Activated CD8-positive, alpha-beta memory T cell treated with anti-CD3 and anti-CD28 coated beads, Interleukin-2, amount 50 U/mL, for 24 hours (primary cell): ENCODE results near the gene LITAFD.
"Not testable (repeated sequence)": the region's sequence is repeated elsewhere in the genome, so short reads cannot be mapped to it uniquely, and the experiment has no call there.

ENCODE experiments used
- DNase-seq: peaks from one replicate; pipeline ENCODE4 v3.0.0-alpha.2; 2020; ENCODE audit errors: extremely low read depth

LITAFD gene

GRCh38 chr16:8872967-8873865 is 8.9 kb upstream of the LITAFD start:
- no peak for DNase-seq

- not testable (repeated sequence) for DNase-seq
These were observed 8.3 kb upstream of the LITAFD start for GRCh38 chr16:8873866-8874195.

GRCh38 chr16:8874388-8874787 is 7.8 kb upstream of the LITAFD start:
- DNase-seq = no peak

- not testable (repeated sequence) for DNase-seq
These were observed 6.8 kb upstream of the LITAFD start for GRCh38 chr16:8875317-8875716.

- no peak for DNase-seq
These were observed 4.1 kb upstream of the LITAFD start for GRCh38 chr16:8877894-8878522.

- DNase-seq = no peak
These were observed 3.6 kb upstream of the LITAFD start for GRCh38 chr16:8878523-8878911.

GRCh38 chr16:8880839-8881510 is 1.2 kb upstream of the LITAFD start:
- DNase-seq = no peak

- DNase-seq = no peak
These were observed 700 bp downstream of the LITAFD start for GRCh38 chr16:8882725-8883377.

- DNase-seq = no peak
These were observed 3.8 kb downstream of the LITAFD start for GRCh38 chr16:8885674-8886592.

GRCh38 chr16:8886593-8887430 is 4.7 kb downstream of the LITAFD start:
- DNase-seq = no peak

GRCh38 chr16:8887431-8887765 is 5.2 kb downstream of the LITAFD start:
- DNase-seq = no peak

- DNase-seq = no peak
These were observed 5.9 kb downstream of the LITAFD start for GRCh38 chr16:8887952-8888560.

- DNase-seq = no peak
These were observed 7.1 kb downstream of the LITAFD start for GRCh38 chr16:8888951-8889892.

GRCh38 chr16:8889893-8890548 is 7.9 kb downstream of the LITAFD start:
- DNase-seq = no peak

- no peak for DNase-seq
These were observed 8.4 kb downstream of the LITAFD start for GRCh38 chr16:8890549-8890921.

GRCh38 chr16:8892101-8892575 is 10.0 kb downstream of the LITAFD start:
- DNase-seq = no peak

- DNase-seq = no peak
These were observed 11.3 kb downstream of the LITAFD start for GRCh38 chr16:8893426-8893825.

GRCh38 chr16:8893976-8894690 is 12.0 kb downstream of the LITAFD start:
- DNase-seq = no peak
